Measurements from ENCODE around the gene NCOR1. TPM values are rescaled to one million over a fixed set of nuclear protein-coding genes. Genes with fewer than 3 reads are reported as not detected.

Gene NCOR1
- total RNA-seq, 1 donor from 2014 or later, result 139 TPM

Other genes starting within 250 kb of the NCOR1 start
- gene ZSWIM7, start 215.8 kb downstream of the NCOR1 start, total RNA-seq, result 23.5 TPM
- 36.9 TPM for gene TTC19, start 215.7 kb downstream of the NCOR1 start, total RNA-seq
- gene PIGL, start 1.7 kb upstream of the NCOR1 start, total RNA-seq, result 23.5 TPM
- gene CENPV, start 137.9 kb upstream of the NCOR1 start, total RNA-seq, result 37.8 TPM
- 2,437 TPM for gene UBB, start 165.6 kb upstream of the NCOR1 start, total RNA-seq
- 31.0 TPM for gene TRPV2, start 200.0 kb upstream of the NCOR1 start, total RNA-seq